GM19455 (cell line): ENCODE measurements around the gene UBA3.

Experiments used
- ATAC-seq: cut with Tn5 transposase; IDR thresholded peaks from one replicate; pipeline ENCODE4 v1.9.1; 2021; ENCODE audit not compliant: unreplicated experiment

UBA3 gene

DNA sequence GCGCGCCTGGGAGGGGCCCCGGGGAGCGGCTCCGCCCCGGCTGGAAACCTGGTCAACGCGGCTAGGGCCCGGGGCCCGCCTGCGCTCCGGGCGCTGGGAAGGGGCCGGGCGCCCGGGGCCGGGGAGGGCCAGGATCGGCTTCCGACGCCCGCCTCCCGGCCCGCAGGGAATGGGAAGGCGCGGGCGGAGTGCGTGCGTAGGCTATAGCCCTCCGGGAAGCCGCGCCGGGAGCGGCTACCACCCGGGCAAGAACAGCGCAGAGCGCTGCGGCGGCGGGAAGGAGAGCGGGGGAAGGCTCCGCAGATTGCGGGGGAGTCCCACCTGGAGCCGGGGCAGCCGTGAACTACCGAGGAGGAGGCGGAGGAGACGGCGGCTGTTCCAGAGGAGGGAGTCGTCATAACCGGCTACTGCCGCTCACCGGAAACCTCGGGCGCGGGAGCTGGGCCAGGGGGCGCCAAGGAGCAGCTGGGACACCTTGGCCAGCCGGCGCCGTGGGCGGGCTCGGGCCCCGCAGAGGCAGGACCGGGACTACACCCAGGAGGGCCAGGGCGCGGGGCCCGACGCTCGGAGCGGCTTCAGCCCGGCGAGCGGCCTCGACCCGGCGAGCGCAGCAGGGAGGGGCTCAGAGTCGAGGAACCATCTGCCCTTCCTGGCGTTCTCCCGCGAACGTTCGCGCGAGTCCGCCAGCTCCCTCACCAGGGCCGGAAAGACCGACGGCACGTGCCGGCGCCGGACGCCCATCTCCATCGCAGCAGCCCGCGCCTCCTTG lies 66.7 kb downstream of the UBA3 start, which contains the start of gene EOGT:
EOGT (minus strand) TSS at position 432 of the 769 bp plus-strand sequence. CDS start 3,838 bp downstream, outside the sequence.
- ATAC-seq, result peak; percentile 89

DNA sequence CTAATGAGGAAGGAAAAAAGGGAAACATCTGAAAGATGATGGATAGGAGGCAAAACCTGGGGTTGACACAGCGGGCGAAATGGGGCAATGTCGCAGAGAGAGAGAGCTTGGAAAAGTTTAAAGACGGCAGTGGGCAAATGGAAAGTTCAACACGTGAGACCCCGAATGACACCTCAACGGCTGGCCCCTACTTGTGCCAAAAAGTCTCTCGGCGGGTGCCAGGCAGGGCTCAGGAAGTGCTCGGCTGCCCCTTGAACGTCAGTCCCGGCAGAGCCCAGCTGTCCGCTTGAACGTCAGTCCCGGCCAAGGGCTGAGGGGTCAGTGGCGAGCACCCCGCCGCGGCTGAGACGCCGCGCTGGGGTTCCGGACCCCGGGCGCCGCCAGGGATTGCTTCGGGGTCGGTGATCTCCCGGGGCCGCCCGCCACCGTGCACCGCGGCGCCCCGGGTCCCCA lies 67.3 kb downstream of the UBA3 start:
- ATAC-seq, result peak; percentile 45

DNA sequence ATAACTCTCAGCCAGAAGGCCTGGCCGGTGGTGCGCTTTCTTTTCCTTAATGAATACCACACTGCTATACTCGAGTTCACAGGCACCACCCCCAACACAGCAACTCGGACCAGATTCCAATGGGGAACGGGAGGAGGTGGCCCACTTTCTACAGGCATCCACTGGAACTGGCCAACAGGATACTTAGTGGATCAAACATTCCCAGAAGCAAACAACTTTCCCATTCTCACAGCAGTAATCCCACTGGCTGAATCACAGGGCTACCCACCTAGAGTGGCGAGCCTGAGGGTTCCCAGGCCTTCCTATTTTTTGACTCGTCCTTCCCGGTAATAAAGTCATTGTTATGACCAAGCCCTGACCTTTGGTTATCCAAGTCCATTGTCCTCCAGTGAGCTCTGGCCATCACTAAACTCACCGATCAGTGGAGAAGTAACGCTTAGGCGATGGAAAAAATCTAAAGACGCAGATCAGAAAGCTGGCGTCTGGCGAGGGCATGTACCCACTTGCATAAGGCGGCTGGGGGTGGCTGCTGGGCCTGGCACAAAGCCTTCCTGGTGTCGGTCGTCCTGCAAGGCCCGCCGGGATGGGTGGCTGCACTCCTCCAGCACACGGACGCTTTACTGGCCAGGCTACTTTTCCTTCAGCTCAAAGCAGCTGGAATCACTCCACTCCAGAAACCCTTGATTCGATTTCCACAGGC lies 67.9 kb downstream of the UBA3 start:
- ATAC-seq, result no peak

DNA sequence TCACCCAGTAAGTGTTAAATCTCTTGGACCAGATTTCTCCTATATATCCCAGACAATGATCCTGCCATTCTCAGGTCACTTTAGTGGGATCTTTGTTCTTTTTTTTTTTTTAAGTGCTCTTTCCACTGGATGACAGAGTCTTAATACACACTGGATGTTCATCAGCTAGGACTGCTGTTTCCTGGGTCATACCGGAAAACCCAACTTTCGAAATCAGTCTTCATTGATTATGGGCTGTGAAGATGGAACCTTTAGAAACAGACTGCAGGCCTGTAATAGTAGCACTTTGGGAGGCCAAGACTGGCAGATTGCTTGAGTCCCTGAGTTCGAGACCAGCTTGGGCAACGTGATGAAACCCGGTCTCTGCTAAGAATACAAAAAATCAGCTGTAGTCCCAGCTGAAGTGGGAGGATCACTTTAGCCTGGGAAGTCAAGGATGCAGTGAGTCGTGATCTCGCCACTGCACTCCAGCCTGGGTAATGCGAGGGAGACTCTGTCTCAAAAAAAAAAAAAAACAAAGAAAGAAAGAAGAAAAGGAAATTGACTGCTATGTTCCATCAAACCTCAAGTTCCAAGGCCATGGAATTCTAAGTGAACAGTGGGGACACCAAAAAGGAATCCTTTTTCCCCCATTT lies 69.0 kb downstream of the UBA3 start:
- ATAC-seq, result no peak

DNA sequence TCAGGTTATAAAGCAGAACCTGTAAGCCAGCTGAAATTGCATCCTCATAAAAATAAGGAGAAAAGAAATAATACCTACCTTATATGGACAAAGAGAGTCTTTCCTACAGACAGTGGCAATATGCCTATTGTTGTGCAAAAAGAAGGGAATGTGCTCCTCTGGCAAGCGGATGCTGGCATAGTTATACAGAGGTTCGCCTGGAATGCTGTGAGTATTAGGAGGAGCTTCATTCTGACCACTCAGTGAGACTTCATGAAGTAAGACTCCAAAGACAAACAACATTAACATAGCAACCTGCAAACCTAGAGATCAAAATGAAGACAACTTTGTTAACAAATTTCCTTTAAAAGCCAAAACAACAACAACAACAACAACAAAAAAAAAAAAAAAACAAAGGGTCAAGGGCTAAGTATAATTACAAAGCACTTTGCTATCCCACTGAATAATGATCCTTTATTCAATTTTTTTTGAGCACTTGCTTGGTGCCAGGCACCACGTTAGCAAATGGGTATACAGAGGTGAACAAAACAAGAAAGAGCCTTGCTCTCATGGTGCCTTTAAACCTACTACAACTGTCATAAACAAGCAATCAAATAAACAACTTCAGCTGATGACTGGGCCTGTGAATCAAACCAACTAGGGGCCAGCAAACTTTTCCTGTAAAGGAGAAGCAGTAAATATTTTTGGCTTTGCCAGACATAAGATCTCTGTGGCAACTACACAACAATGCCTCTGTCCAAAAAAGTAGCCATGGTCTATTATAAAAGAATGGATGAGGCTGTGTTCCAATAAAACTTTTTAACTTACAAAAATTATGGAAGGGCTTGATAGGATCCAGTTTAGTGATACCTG lies 70.4 kb downstream of the UBA3 start:
- no peak for ATAC-seq

DNA sequence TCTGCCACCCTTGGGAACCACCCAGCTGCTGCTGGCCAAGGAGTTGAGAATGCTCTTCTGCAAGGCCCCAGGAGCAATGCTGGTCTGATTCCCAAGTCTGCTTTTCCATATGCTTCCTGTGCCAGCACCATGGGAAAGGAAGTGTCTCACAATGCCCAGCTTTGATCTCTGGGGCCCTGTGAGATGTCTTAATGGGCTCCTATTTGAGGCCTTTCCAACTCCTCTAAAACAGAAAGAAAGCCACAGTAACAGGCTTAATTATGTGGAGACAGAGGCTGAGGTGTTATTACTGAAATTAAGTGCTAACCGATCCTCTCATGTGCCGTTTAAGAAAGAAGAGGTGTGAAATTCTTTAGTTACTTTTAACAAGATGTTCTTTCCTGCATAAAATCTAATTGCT lies 71.2 kb downstream of the UBA3 start:
- ATAC-seq, result no peak

DNA sequence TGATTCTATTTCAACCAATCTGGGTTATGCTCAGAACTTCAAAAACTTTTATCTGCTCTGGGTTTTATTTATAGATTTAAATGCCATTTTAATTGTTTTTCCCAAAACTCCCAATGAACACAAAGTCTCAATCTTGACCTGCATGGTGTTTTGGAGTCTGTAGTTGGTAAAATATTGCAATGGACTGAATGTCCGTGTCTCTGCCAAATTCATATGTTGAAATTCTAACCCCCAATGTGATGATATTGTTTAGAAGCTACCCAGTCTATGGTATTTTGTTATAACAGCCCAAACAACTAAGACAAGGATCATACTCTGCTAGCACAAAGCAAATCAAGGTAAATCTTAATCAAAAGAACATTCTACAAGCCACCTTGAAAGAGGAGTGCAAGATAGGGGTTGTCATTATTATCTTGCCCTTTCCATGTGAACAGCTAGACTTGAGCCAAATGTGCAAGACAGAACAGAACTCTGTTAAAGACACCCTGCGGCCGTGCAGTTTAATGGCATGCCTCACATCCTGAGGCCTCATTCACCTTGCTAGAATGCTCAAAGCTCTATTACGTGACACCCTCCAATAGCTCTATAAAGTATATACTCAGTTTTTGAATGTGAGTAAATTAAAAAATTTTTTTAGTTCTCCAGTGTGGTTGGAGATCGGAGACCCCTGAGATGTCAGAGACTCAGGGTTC lies 74.2 kb downstream of the UBA3 start:
- no peak for ATAC-seq

DNA sequence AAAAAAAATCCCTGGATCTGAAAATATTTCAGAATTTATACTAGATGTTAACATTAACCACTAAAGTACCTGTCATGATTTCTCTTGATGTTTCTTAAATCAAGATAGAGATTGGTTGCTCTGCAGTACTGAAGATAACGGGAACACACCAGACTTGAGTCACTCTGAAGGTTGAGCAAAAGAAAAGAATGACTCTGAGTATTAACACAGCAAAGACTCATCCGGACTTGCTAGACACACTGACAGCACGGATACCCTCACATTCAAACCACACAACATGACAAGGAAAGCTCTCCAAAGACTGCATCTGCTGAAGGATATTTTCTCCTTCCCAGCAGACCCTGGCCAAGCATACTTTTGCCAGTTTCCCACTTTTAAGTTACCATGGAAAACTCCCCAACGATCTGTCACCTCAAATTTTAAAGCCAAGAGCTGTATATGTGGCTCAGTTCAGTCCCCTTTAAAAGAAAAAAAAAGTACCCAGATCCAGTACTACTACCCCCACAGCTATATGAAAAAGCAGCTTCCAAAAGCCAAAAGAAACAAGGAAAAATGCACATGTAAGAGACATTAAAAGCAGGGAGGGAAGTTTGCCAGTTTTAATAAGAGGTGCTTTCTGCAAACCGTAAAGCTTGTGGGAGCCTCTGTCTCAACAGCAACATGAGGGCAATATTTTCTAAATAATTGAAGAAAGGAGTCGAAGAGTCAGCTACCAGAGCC lies 74.9 kb downstream of the UBA3 start:
- no peak for ATAC-seq
